Measurements from ENCODE around the gene FTCDNL1. TPM values are rescaled to one million over a fixed set of nuclear protein-coding genes. Genes with fewer than 3 reads are reported as not detected.

FTCDNL1 gene
- total RNA-seq, 4 donors from 2014 or later, result 7.9 to 21.9 (median 16.3) TPM

GRCh38 chr2:199841409-199841808, 9.6 kb downstream of the FTCDNL1 start:
- no peak for ATAC-seq
- in situ Hi-C loops (cut with MboI; ENCODE audit: low sequenced_read_pairs in 4 of 4) (no loop called here), intact Hi-C loops (cut with DNase I; ENCODE audit: low total_unique reads) (no loop called here)
- no peaks in the 10 kb centered on the region for H3K4me1 ChIP-seq
- no peak overlapping the region for H3K27ac ChIP-seq
- H3K36me3 ChIP-seq, result peaks cover 0 to 19% of the 10 kb centered on the region in 2 donors
- H3K9me3 ChIP-seq, result no peaks in the 10 kb centered on the region
- TF ChIP-seq, protein P1, sequence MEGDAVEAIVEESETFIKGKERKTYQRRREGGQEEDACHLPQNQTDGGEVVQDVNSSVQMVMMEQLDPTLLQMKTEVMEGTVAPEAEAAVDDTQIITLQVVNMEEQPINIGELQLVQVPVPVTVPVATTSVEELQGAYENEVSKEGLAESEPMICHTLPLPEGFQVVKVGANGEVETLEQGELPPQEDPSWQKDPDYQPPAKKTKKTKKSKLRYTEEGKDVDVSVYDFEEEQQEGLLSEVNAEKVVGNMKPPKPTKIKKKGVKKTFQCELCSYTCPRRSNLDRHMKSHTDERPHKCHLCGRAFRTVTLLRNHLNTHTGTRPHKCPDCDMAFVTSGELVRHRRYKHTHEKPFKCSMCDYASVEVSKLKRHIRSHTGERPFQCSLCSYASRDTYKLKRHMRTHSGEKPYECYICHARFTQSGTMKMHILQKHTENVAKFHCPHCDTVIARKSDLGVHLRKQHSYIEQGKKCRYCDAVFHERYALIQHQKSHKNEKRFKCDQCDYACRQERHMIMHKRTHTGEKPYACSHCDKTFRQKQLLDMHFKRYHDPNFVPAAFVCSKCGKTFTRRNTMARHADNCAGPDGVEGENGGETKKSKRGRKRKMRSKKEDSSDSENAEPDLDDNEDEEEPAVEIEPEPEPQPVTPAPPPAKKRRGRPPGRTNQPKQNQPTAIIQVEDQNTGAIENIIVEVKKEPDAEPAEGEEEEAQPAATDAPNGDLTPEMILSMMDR (IDR thresholded peaks at IDR 0.05 in 4 of 5, conservative IDR thresholded peaks at IDR 0.05 in 1 of 5), result no peak
- TF ChIP-seq POLR2A (IDR thresholded peaks at IDR 0.05), result no peak
- no peak for DNase-seq
- no peak overlapping the region for H3K4me3 ChIP-seq
- H3K27me3 ChIP-seq, result no peaks in the 10 kb centered on the region

GRCh38 chr2:199838399-199838798, 12.6 kb downstream of the FTCDNL1 start:
- intact Hi-C loops (cut with DNase I; ENCODE audit: low total_unique reads), result no loop called here
- Histone ChIP-seq H3K27me3 (no peaks in the 10 kb centered on the region), H3K36me3 (peaks cover 0 to 19% of the 10 kb centered on the region in 2 donors), H3K4me1 (no peaks in the 10 kb centered on the region), H3K9me3 (no peaks in the 10 kb centered on the region), H3K4me3 (no peak overlapping the region), H3K27ac (no peak overlapping the region)
- ATAC-seq (no peak), DNase-seq (no peak)
- in situ Hi-C loops (cut with MboI; ENCODE audit: low sequenced_read_pairs in 4 of 4), result no loop called here
- TF ChIP-seq POLR2A (IDR thresholded peaks at IDR 0.05), result no peak
- TF ChIP-seq, protein P1 (IDR thresholded peaks at IDR 0.05 in 4 of 5, conservative IDR thresholded peaks at IDR 0.05 in 1 of 5), result no peak

- intact Hi-C loops (cut with DNase I; ENCODE audit: low total_unique reads) (no loop called here), in situ Hi-C loops (cut with MboI; ENCODE audit: low sequenced_read_pairs in 4 of 4) (no loop called here)
- Histone ChIP-seq H3K4me3 (no peak overlapping the region), H3K36me3 (peaks cover 0 to 19% of the 10 kb centered on the region in 2 donors), H3K4me1 (no peaks in the 10 kb centered on the region), H3K9me3 (no peaks in the 10 kb centered on the region), H3K27me3 (no peaks in the 10 kb centered on the region), H3K27ac (no peak overlapping the region)
- no peak for TF ChIP-seq POLR2A (IDR thresholded peaks at IDR 0.05)
- TF ChIP-seq, protein P1 (IDR thresholded peaks at IDR 0.05 in 4 of 5, conservative IDR thresholded peaks at IDR 0.05 in 1 of 5), result no peak
- ATAC-seq, result no peak
- no peak for DNase-seq
Measured at GRCh38 chr2:199836943-199837342, 14.0 kb downstream of the FTCDNL1 start.

GRCh38 chr2:199833525-199833924, 17.5 kb downstream of the FTCDNL1 start:
- Histone ChIP-seq H3K4me3 (no peak overlapping the region), H3K36me3 (peaks cover 0 to 7% of the 10 kb centered on the region in 2 donors), H3K9me3 (no peaks in the 10 kb centered on the region), H3K27ac (no peak overlapping the region), H3K27me3 (no peaks in the 10 kb centered on the region), H3K4me1 (no peaks in the 10 kb centered on the region)
- DNase-seq (no peak), ATAC-seq (no peak)
- in situ Hi-C loops (cut with MboI; ENCODE audit: low sequenced_read_pairs in 4 of 4) (no loop called here), intact Hi-C loops (cut with DNase I; ENCODE audit: low total_unique reads) (no loop called here)
- TF ChIP-seq, protein P1 (IDR thresholded peaks at IDR 0.05 in 4 of 5, conservative IDR thresholded peaks at IDR 0.05 in 1 of 5), result no peak
- TF ChIP-seq POLR2A (IDR thresholded peaks at IDR 0.05), result no peak

- no peak overlapping the region for H3K27ac ChIP-seq
- no peaks in the 10 kb centered on the region for H3K27me3 ChIP-seq
- H3K4me1 ChIP-seq, result no peaks in the 10 kb centered on the region
- no peak overlapping the region for H3K4me3 ChIP-seq
- ATAC-seq (no peak), DNase-seq (no peak)
- intact Hi-C loops (cut with DNase I; ENCODE audit: low total_unique reads) (no loop called here), in situ Hi-C loops (cut with MboI; ENCODE audit: low sequenced_read_pairs in 4 of 4) (no loop called here)
- no peaks in the 10 kb centered on the region for H3K9me3 ChIP-seq
- no peaks in the 10 kb centered on the region for H3K36me3 ChIP-seq
- TF ChIP-seq, protein P1 (IDR thresholded peaks at IDR 0.05 in 4 of 5, conservative IDR thresholded peaks at IDR 0.05 in 1 of 5), result no peak
- no peak for TF ChIP-seq POLR2A (IDR thresholded peaks at IDR 0.05)
Measured at GRCh38 chr2:199830531-199830930, 20.5 kb downstream of the FTCDNL1 start.
